NCI-H2107 (cell line): Measurements from ENCODE around the gene PGLYRP4.
"Not testable (repeated sequence)": the region's sequence is repeated elsewhere in the genome, so short reads cannot be mapped to it uniquely, and the experiment has no call there.

Experiments used
- DNase-seq: peaks from one replicate; lab custom pipeline; 2025; lab: John Stamatoyannopoulos, UW

PGLYRP4 gene

DNA sequence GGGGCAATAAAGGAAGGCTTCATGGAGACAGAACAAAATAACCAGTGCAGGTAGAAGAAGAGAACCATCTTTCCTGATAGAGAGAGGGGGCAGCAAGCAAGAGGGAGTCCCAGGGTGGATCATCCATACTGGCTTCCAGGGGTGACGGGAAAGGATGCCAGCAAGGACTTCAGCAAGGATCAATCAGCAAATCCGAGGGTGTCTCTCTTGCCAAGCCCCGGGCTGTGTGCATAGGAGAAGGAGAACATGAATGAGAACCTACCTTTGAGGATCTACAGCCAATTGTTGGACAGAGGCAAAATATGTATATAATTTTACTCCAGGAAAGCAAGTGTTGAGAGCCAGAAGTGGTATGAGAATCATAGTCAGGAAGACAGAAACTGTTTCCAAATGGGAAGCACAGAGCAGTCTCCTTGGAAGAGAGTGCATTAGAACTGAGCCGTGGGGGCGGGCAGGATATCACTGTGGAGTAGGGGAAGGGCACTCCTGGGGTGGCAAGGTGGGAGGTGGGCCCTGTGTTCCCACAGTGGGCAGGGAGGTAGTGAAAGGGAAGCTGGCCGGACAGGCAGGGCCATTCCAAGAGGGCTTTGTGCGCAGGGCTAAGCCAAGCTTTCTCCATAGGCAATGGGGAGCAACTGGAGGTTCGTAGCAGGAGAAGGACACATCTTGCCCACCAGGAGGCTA is 7.9 kb upstream of the PGLYRP4 start:
- DNase-seq: no peak

DNA sequence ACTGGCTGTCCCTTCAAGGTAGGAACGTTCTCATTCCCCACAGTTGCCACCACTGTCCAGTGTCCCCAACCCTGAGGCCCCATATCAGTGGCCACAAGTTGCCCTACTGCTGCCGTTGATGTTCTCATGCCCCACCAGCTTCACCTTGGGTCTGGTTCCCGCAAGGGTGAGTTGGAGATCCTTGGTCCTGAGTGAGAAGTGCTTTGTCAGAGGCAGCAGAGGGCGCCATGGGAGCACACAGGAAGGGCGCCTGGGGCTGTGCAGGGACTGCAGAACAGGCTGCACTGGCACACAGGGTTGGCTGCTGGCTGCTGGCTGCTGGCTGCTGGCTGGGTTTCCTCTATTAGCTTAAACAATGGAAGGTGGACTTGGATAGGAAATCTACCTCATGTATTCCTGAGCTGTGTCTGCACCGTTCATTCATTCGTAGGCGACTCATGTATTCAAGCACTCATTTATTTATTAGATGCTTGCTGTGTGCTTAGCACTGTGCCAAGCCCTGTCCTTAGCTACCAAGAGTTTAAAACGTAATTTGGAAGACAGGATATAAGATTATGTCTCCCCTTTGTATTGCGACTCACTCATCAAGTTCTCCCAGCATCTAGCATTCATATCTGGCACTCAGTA is 6.9 kb upstream of the PGLYRP4 start:
- peak; percentile 57 for DNase-seq

DNA sequence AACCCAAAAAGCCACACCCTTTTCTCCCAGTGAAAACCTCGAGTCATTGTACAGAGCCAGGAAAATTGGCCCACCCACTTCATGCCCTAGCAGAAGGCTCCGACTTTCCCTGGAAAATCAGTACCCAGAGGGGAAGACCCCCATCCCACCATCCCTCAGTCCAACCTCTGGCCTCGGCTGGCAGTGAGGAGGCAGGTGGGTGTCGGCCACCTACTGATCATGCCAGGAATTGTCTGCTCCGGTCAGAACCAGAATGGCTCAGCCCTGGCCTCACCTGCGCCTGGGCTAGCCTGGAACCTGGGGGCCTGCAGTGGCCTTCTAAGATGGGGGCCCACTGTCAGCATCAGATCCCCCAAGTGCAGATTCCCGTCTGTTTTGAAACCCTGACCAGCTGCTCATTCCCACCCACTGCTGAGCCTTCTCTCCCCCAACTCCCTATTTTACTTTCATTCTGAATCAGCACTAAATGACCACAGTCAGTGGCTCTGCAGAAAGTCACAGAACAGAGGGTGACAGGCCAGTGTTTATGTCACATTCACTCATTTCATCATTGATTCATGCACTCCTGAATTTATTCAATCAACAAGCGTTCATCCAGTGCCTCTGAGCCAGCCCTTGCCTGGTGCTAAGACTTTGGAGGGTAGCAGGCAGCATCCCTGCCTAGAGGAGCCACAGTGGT is 6.0 kb upstream of the PGLYRP4 start:
- no peak for DNase-seq

DNA sequence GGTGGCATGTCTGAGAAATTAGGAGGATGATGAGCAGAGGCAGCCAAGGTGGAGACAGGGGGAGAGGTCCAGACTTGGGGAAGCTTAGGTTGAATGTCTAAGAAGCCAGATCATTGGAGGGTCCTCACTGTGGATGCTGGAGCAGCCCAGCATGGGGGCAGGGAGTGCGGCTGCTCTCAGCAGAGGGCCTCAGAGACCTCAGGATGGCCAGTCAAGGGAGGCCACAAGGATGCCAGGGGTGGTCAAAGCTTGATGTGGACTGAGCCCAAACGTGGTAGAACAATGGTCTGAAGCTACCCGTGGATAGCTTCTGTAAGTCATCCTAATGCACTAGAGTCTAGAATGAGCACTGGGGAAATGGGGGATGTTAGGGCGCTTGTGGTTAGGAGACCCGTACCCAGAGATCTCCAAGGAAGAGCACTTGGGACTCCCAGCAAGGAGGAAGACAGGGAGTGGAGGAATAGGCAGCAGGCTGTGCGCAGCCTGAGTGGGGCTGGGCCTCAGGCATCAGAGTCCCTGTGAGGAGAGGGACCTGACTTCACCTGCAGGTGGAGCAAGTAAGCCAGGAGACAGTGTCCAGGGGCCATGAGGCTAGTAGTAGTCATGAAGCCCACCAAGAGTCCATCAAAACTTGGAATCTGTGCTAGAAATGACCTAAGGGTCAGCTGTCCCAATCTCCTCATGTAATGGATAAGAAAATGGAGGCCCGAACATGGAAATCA is 4.7 kb upstream of the PGLYRP4 start:
- DNase-seq: no peak

DNA sequence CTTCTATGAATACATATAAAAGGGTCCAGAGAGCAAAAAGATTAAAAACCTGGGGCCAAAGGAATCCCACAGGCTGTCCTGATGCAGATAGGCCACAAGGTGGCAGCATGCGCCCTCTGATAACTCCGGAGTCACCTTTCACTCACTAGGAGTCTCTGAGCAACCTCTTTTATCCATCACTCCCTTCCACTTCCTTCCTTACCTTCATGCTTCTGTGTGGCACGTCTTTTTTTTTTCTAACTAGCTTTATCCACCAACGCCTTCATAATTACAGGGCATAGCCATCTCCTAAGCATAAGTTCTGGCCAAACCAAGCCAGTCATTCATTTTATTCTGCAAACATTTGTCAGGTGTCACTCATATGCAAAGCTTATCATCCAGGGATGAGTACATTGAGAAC is 3.9 kb upstream of the PGLYRP4 start:
- DNase-seq: peak; percentile 84

DNA sequence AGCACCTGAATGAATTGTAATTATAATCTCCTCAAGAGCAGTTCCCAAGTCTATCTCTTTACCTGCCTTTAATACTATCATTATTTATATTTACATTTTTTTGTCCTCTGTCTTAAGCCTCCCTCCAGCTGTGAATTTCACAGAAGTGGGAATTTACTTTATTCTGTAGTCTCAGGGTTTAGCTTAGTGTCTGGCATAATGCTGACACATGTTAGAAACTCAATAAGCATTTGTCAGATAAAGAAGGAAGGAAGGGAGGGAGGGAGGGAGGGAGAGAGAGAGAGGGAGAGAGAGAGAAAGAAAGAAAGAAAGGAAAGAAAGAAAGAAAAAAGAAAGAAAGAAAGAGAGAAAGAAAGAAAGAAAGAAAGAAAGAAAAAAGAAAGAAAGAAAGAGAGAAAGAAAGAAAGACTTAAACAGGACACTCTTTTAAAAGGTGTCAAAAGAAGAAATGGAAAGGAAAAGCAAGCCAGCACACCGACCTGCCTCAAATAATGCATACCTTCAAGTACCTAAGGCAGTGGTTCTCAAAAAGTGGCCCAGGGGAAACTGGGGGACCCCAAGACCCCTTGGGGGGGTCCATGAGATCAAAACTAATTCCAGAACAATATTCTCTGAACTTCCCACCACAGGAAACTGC is 1.8 kb upstream of the PGLYRP4 start:
- no peak for DNase-seq

DNA sequence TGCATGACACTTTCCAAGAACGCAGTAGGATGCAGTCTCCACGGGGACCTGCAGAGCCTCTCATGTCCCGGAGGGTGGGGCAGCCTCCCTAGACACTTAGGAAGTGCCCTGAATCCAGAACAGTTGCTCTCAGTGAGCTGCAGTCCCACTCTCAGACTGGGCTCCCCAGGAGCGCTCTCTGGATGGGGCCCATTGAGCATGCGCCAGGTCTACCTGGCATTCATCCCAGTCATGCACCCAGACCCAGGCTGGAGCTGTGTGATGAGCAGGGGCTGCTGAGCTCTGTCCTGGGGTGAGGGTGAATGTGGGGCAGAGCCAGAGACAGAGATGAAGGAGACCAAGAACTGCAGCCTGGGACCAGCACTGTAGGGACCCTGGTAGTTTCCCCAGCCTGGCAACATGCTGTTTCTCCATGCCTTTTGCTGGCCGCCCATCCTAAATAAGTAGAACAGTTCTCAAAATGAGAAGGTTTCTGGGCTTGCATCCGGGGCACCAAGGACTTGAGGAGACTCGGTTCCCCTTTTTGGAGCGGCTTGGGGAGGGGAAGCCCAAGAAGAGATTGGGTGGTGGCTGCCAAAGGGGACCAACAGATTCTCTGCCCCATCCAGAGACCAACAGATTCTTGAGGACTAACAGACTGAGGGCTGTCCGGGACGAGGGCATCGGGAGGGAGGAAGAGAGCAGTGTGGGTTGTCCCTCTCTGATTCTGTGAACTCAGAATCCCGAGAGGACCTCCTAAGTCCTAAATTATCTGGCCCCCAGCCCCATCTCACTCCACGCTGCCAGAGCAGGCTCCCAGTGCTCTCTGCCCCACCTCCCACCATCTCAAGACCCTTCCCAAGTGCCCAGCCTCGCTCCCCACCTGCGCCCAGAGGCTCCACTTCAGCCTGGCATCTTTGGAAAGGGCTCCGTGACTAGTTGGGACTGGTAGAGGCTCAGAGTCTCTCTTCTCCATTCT is 1.0 kb upstream of the PGLYRP4 start:
- no peak for DNase-seq

DNA sequence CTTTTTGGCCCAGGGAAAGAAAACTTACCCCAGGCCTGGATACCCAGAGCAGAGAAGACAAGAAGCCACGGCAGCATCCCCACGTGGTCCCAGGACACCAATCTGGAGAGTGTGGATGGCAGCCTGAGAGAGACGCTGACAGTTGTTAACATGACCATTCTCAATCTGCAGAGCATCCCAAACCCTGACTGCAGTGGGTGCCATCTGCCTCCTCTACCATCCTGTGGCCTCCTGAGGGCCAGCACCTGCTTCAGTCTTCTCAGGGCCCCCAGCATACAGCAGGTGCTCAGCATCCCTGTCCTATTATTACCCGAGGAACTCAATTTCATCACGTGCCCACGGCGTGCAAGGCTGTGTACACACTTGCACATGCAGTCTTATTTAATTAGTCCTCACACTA is 785 bp downstream of the PGLYRP4 start:
- no peak for DNase-seq

DNA sequence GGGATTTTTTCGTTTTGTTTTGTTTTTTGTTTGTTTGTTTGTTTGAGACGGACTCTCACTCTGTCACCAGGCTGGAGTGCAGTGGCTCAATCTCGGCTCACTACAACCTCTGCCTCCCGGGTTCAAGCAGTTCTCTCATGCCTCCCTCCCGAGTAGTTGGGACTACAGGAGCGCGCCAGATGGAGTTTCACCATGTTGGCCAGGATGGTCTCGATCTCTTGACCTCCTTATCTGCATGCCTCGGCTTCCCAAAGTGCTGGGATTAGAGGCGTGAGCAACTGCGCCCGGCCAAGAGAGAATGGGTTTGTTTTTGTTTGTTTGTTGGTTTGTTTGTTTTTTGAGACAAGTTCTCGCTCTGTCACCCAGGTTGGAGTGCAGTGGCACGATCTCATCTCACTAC is 1.6 kb downstream of the PGLYRP4 start:
- DNase-seq: not testable (repeated sequence)

DNA sequence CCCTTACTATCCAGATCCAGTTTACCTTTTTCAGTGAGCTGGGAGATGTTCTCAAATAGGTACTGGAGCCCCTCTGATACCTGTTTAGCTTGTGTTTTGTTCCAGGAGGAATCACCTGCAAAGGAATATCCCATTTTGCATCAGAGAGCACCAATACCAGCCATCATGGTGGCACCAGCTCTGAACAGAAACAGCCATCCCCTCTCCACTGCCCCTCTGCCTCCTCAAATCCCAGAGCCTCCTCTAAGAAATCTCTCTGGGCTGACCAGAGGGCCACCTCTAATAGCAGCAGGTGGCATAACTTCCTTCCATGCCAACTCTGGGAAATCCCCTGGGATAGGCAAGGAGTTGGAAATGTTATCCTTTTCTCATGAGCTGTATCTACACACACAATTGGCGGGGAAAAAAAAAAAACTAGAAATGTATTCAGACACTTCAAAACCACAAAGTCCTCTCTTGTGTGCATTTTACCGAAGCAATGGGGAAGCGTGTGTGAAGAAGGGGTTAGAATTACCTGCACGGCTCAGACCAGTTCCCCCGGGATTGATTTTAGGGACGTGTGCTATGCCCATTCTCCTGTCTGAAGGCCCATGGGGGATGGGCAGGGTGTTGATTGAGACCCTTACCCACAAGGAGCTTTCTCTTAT is 2.4 kb downstream of the PGLYRP4 start:
- DNase-seq: peak; percentile 95

DNA sequence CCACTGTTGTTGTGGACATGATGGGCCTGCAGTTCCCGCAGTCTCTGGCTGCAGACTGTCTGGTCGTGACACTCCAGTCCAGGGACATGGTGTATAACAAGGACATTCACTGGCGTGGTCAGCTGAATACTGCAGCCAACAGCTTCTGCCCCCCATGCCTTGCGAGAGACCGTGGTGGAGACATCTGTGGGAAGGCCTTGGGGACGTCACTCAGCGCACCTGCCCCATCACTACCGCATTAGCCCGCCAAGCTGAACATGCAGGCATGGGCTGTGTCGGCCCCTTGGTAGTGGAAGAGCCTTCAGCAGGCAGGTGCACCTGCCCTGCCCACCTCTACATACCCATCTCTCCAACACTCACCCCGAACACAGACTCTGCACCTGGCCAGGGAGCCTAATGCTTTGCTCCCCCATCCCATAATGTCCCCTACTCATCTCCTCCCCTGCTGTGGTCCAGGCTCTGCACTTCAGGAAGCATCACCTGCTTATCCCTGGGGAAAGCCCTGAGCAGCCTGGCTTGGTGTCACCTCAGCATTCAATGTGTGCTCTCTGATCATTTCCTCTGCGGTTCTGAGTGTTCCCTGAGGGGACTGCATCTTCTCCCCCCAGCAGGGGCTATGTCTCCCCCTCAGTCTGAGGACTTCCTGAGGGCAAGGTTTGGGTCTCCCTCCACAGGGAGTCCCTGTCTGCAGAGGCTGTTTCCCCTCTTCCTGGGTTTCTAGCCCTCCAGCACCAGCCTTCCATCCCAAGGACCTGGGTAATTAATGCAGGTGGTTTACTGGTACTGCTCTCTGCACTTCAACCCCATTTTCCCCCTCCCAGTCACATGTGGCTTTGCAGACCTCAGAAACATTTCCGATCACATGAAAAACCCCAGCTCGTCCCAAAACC is 3.2 kb downstream of the PGLYRP4 start:
- peak; percentile 94 for DNase-seq

DNA sequence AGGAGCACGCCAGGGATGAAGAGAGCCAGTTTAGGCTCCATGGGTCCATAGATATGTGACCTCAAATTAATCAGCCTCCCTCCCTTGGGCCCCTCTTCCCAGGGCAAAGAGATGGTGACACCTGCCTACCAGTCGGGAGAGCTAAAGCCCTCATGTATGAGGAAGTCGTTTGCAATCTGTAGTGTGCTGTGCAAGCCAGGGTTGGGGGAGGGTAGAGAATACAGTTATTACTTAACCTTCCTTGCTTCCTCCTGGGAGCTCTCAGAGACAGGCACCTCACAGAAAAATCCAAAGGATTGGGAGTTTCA is 4.0 kb downstream of the PGLYRP4 start:
- peak; percentile 65 for DNase-seq

DNA sequence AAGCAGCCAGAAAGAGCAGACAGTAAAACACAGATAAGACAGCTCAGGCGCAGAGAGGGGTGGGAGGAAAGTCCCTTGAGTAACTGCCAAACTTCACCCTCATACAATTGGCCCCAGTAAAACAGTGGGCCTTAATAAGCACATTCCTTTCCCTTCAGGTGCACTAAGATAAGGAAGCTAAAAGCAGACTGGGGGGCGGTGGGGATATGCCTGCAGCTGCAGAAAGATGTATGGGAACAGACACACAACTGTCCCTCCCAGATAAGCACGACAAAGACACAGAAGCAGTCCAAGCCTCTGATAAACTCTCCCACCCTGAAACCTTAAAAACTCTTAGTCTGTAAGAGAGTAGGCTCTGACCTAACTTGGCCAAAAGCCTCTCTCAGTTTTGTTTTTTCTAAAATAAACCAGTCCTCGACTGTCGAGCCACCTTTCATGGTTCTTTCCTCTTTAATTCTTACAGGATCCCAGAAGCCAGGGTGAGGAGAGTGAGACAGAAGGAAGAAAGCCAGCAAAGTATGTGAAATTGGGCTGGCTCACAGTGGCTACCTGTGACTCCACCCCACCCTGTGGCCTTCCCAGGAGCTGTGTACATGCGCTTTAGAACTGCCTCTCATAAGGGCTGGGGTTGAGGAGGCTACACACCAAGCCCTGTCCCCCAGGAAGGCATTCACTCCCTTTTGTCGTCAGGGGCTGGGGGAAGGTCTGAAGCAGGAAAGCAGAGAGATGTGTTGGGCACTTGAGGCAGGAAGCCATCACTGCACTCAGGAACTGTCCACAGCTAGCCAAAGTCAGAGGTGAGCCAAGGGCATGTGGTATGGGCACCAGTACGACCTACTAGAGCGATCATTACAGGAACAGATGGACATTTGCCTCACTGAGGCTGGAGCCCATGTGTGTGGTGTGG is 4.6 kb downstream of the PGLYRP4 start:
- DNase-seq: no peak

DNA sequence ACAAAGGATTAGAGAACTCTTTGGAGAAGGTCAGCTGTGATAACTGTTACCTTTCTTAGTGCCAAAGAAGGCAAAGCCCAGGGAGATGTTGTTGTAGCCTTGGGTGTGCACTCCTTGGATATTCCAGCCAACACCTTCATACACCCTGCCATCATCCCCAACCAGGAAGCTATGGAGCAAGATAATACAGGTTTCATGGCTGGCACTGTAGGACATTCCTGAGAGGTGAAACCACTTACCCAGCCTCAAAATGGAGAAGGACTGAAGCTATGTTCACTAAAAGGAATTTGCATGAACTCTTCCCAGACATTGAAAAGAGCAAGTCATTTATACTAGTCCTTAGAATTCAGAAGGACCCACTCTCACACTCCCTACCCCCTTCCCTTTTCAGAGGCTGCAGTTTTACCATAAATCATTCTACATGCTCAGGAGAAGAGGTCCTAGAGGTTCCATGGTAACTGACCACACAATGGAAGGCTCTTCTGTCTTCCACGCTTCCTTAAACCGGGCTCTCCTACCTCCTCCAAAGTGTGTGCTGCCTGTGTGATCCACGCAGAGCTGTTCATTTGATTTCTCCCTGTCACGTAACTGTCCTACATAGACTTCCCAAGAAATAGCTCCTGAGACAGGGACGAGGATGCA is 5.5 kb downstream of the PGLYRP4 start:
- no peak for DNase-seq

DNA sequence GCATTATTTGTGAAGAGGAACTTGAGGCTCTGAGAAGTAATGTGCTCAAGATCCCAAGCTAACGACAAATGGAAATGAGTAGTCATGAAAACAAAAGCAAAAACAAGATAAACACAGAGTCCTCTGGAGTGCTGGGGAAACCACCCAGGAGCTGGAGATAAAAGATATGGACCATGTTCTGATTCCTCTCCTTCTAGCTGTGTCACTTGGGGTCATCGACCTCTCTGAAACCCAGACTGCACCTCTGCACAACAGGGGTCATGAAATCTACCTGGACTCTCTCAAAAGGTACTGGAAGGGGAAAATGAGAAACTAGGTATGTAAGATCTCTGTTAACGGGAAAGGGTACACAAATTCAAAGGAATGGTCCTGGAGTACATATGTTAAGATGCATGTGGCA is 6.5 kb downstream of the PGLYRP4 start:
- no peak for DNase-seq

DNA sequence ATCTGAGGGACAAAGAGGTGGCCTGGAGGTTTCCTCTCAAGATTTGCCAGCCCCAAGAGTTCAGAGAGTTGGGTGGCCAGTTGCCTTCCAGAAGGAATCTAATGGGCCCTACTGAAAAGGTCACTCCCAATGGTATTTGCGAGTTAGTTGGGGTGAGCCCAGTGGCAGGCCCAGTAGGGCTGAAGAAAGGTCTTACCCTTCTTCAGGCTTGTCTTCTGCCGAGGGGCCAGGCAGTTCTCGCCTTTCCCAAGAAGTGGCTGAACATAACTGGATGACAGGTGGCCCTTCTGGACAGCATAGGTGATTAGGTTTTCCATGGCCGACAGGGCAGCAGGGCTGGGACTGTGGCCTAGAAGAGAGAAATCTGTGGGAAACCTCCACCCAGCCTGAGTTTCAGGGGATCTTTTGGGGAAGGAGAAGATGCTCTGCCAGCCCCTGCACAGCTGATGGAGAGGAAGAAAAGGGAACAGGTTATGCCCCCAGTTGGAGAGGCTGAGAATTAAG is 7.2 kb downstream of the PGLYRP4 start:
- DNase-seq: no peak

DNA sequence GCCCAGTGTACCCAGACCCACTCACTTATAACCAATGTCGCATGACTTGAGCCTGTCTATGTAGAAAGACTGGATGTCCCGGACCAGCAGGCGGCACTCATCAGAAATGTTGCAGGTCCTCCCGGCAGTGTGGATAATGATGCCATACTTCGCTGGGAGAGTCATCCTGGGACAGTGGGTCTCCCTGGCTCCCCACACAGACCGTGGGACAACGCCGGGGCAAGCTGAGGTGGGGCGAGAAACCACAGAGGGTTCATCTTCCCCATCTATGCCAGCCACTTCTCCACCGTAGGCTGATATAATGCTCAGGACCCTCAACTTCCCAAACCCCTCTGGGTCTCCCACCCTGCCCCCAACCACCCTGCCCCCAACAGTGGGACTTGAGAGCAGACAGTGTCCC is 8.3 kb downstream of the PGLYRP4 start:
- DNase-seq: no peak

DNA sequence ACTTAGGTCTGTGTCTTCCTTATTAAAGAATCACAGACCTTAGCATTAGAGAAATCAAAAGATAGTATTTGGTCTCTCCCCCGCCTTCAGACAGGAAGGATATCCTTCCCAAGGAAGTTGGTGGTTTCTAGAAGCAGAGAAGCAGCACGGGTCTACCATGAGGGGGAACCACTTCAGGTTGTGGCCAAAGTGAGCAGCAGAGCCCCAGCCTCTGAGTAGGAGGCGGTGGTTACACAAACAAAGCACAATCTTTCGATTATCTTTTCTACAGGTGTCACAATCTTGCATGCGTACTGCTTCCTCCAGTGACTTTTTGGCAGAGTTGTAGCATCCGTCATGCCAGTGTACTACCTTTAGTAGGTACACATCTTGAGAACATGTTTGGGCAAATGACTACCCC is 8.8 kb downstream of the PGLYRP4 start:
- no peak for DNase-seq
